CD8-positive, alpha-beta memory T cell (primary cell): ENCODE measurements around the gene SPRN. TPM values are rescaled to one million over a fixed set of nuclear protein-coding genes. Genes with fewer than 3 reads are reported as not detected.
A peak's percentile ranks its signal among the peaks of the same experiment; 100 is the strongest.

ENCODE experiments used
- CTCF ChIA-PET: fragments of 350-600 bp; sonication (Branson Sonifier 250); formaldehyde crosslinking; loops from one replicate; lab custom pipeline; 2021; ENCODE audit warnings: antibody characterized with exemption; lab: Charles Lee
- POLR2A ChIA-PET: fragments of 350-600 bp; sonication (Branson Sonifier 250); formaldehyde crosslinking; loops from one replicate; lab custom pipeline; 2021; ENCODE audit warnings: antibody characterized with exemption; lab: Charles Lee
- DNase-seq, 5 donors: peaks; one replicate each; pipeline versions ENCODE4 v3.0.0 to v3.0.0-alpha.2; 2020 to 2022; ENCODE audit warnings: mixed read lengths in 1 of 5
- H3K27ac ChIP-seq: one replicate; pipeline ENCODE4 v1.7.0; 2013; ENCODE audit warnings: low read depth, mild to moderate bottlenecking, low read length, moderate library complexity
- H3K27me3 ChIP-seq: 2 replicates; pipeline ENCODE4 v1.7.0; 2013; ENCODE audit warnings: low read length, mild to moderate bottlenecking; ENCODE audit not compliant: insufficient read depth, poor library complexity, severe bottlenecking
- H3K36me3 ChIP-seq: 2 replicates; pipeline ENCODE4 v1.7.0; 2013; ENCODE audit warnings: mild to moderate bottlenecking, low read length, moderate library complexity; ENCODE audit not compliant: insufficient read depth
- H3K4me1 ChIP-seq: 2 replicates; pipeline ENCODE4 v1.7.0; 2013; ENCODE audit warnings: mild to moderate bottlenecking, low read length, moderate library complexity; ENCODE audit not compliant: insufficient read depth
- H3K4me3 ChIP-seq: 2 replicates; pipeline ENCODE4 v1.7.0; 2013; ENCODE audit warnings: mild to moderate bottlenecking, low read length
- H3K9me3 ChIP-seq: 2 replicates; pipeline ENCODE4 v1.7.0; 2013; ENCODE audit warnings: mild to moderate bottlenecking, low read length
- H3K27ac Mint-ChIP-seq, 8 donors: one replicate each; pipeline ENCODE4 v1.8.0; 2020 to 2021; ENCODE audit warnings: mixed read lengths in 8 of 8, mild to moderate bottlenecking in 6 of 8, inconsistent platforms in 3 of 8, moderate library complexity in 3 of 8
- H3K27me3 Mint-ChIP-seq, 2 donors: one replicate each; pipeline ENCODE4 v1.8.0; 2020 to 2021; ENCODE audit warnings: mixed read lengths in 2 of 2, mild to moderate bottlenecking in 1 of 2, moderate library complexity in 1 of 2
- H3K36me3 Mint-ChIP-seq, 3 donors: one replicate each; pipeline ENCODE4 v1.8.0; 2020 to 2021; ENCODE audit warnings: mixed read lengths in 3 of 3, inconsistent platforms in 1 of 3, mild to moderate bottlenecking in 1 of 3
- H3K4me1 Mint-ChIP-seq, 3 donors: one replicate each; pipeline ENCODE4 v1.8.0; 2020 to 2021; ENCODE audit warnings: mixed read lengths in 3 of 3, inconsistent platforms in 1 of 3, mild to moderate bottlenecking in 1 of 3
- H3K4me3 Mint-ChIP-seq, 7 donors: one replicate each; pipeline ENCODE4 v1.8.0; 2020 to 2021; ENCODE audit warnings: mixed read lengths in 7 of 7, mild to moderate bottlenecking in 6 of 7, moderate library complexity in 4 of 7, inconsistent platforms in 2 of 7
- H3K9me3 Mint-ChIP-seq, 5 donors: one replicate each; pipeline ENCODE4 v1.8.0; 2020 to 2022; ENCODE audit warnings: mixed read lengths in 5 of 5, mild to moderate bottlenecking in 3 of 5, moderate library complexity in 2 of 5, inconsistent platforms in 1 of 5
- polyA plus RNA-seq: library from polyadenylated mRNA; unstranded; fragments of 300-500 nt; fragmentation: Illumina TruSeq; gene quantifications from one replicate; pipeline ENCODE4 v1.2.3, GENCODE V29; 2021
- total RNA-seq, 2 experiments: library from RNA; stranded (reverse); gene quantifications; one replicate each; pipeline ENCODE4 v1.2.3, GENCODE V29; 2021

The SPRN gene
- total and polyA plus RNA-seq, 3 experiments from 2014 or later: 0.43 TPM; not detected in 2

DNA sequence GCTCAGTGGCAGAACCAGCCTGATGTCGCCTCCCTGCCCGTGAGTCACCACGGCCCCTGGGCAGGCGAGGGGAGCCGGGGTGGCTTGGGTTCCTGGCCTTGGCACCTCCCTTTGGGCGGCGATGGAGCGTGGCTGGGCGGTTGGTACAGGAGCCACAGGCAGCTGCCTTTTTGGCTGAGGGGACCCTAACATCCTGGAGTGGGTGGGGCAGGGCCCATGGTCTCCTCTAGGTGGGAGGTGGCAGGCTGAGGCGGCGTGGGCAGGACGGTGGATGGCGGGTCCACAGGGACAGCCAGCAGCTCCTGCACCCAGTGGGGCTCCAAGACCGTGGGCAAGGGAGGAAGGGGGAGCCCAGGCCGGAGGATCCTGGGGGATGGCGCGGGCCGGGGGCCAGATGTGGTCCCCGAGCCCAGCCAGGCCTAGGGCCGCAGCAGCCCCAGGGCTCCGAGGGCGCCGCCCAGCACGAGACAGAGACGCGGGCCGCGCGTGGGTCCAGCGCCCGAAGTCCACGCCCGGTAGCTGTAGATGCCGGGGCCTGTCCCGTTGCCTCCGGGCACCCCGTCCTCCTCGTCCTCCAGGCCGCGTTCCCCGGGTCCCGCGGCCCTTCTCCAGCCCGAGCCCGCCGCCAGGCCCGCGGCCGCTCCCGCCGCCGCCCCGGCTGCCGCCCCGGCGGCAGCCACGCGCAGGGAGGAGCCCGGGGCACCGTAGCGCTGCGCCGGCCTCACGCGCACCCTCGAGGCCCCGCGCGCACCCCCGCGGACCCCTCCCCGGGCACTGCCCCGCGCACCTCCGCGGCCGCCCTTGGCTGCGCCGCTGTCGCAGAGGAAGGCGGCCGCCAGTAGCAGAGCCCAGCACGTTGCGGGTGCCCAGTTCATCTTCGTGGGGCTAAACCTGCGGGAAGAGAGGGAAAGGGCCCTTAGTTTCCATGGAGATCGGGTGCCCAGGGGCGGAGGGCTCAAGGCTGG lies 1.3 kb downstream of the SPRN start:
- H3K9me3 Mint-ChIP-seq: peaks cover 0 to under 1% (median 0%) of the 10 kb centered on the region in 5 donors
- ChIA-PET POLR2A (no interaction called here), CTCF (no interaction called here)
- Histone ChIP-seq H3K9me3 (no peaks in the 10 kb centered on the region), H3K4me1 (no peaks in the 10 kb centered on the region), H3K27ac (no peak overlapping the region), H3K4me3 (no peak overlapping the region), H3K27me3 (no peaks in the 10 kb centered on the region), H3K36me3 (no peaks in the 10 kb centered on the region)
- H3K27me3 Mint-ChIP-seq: no peaks in the 10 kb centered on the region
- DNase-seq: peak in 1 of 5 donors; percentile 5
- H3K36me3 Mint-ChIP-seq: peaks cover 0 to 22% (median 2%) of the 10 kb centered on the region in 3 donors
- no peak overlapping the region for H3K27ac Mint-ChIP-seq
- H3K4me3 Mint-ChIP-seq: peak overlapping the region in 4 of 7 donors; percentile 35 to 89 (median 50)
- peaks cover 0 to 7% (median 2%) of the 10 kb centered on the region in 3 donors for H3K4me1 Mint-ChIP-seq

DNA sequence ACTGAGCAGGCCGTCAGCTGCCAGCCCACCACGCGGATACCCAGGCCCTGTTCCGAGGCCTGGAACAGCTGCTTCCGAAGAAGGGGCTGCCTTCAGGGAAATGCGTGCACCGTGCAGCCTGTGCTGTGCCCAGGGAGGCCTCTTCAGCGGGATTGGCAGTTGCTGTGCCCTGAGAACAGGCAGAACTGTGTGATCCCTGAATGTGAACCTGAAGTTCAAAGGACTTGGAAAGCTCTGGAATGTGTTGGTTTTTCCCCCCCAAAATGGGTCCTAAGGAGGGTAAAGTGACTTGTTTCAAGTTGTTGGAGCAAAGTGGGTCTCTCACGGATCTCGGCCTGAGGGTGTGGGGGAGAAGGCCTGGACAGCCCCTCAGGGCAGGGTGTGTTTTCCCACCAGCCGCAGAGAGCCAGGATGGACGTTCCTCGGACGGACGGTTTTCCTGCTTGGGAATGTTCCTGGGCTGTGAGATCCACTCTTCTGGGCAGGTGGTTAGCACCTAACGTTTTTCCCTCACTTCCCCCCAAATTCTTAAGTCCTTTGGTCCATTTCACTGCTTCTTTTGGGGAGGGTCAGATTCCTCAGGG lies 2.1 kb downstream of the SPRN start:
- Mint-ChIP-seq H3K36me3 (peaks cover 0 to 22% (median 2%) of the 10 kb centered on the region in 3 donors), H3K9me3 (no peaks in the 10 kb centered on the region), H3K4me3 (peak overlapping the region in 2 of 7 donors; percentile 23 to 49), H3K4me1 (peaks cover 0 to 7% (median 2%) of the 10 kb centered on the region in 3 donors), H3K27me3 (no peaks in the 10 kb centered on the region), H3K27ac (no peak overlapping the region)
- no peak for DNase-seq
- no peaks in the 10 kb centered on the region for H3K9me3 ChIP-seq
- CTCF ChIA-PET: no interaction called here
- H3K4me1 ChIP-seq: no peaks in the 10 kb centered on the region
- no peaks in the 10 kb centered on the region for H3K36me3 ChIP-seq
- POLR2A ChIA-PET: no interaction called here
- no peak overlapping the region for H3K4me3 ChIP-seq
- no peak overlapping the region for H3K27ac ChIP-seq
- no peaks in the 10 kb centered on the region for H3K27me3 ChIP-seq

DNA sequence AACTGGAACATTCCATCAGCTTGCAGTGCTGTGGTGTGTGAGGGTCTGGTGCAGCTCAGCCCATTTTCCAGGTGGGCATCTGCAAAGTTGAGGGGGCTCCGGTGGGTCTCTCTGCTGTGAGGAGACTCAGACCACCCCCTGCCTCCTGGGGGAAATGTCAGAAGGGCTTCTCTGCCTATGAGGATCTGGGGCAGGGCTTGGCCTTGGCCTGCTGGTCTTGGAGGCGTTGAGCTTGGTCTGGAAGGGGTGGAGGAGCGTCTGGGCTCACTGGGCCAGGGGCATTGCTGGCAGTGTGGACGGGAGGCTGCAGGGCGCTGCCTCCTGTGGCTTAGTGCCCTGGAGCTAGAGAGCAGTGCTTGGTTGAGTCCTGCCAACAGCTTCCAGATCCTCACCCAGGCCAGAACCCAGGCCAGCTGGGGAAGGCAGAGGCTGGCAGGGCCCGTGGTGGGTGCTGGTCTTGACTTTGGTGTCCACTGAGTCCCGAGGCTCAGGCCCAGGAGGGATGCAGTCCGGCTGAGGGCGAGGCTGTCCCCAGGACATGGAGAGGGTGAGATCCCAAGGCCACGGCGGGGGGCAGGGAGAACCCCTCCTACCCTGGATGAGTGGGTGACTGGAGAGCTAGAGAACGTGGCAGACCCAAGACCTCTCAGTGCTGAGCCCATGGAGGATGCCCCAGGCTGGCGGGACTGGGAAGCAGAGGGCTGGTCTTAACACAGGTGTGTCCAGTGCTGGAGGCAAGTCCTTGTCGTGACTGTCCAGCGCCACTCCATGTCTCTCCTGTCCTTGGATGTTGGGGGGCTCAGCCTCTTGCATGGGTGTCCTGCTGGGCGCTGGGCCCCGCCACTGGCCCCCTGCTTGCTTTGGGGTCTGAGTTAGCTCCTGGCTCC lies 2.8 kb downstream of the SPRN start:
- no peak overlapping the region for H3K27ac Mint-ChIP-seq
- H3K4me1 Mint-ChIP-seq: peaks cover 0 to 7% (median 2%) of the 10 kb centered on the region in 3 donors
- DNase-seq: no peak
- Histone ChIP-seq H3K4me1 (no peaks in the 10 kb centered on the region), H3K9me3 (no peaks in the 10 kb centered on the region), H3K27me3 (no peaks in the 10 kb centered on the region), H3K36me3 (no peaks in the 10 kb centered on the region), H3K27ac (no peak overlapping the region), H3K4me3 (no peak overlapping the region)
- POLR2A ChIA-PET: no interaction called here
- H3K27me3 Mint-ChIP-seq: no peaks in the 10 kb centered on the region
- no peaks in the 10 kb centered on the region for H3K9me3 Mint-ChIP-seq
- CTCF ChIA-PET: no interaction called here
- peak overlapping the region in 2 of 7 donors; percentile 11 to 46 for H3K4me3 Mint-ChIP-seq
- peaks cover 0 to 22% (median 2%) of the 10 kb centered on the region in 3 donors for H3K36me3 Mint-ChIP-seq

DNA sequence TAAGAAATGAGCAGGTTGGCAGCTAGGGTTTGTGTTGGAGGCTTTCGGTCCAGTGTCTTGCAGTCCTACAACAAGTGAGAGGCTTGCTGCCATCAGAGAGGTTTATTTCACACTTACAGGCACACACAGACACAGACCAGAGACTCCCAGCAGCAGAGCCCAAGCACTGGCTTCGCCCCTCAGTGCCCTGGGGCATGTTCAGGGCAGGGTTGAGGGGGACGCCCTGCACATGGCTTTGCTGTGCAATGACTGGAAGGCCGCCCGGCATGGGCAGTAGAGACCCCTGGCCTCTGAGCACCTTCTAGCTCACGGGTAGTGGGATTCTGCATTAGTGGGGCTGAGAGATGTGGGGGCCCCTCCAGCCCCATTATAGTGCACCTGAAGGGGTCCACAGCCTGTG lies 3.8 kb downstream of the SPRN start:
- POLR2A ChIA-PET: no interaction called here
- no peaks in the 10 kb centered on the region for H3K9me3 ChIP-seq
- H3K4me1 ChIP-seq: no peaks in the 10 kb centered on the region
- H3K4me3 ChIP-seq: no peak overlapping the region
- peaks cover 0 to 1% (median 0%) of the 10 kb centered on the region in 5 donors for H3K9me3 Mint-ChIP-seq
- H3K4me1 Mint-ChIP-seq: peaks cover 1 to 8% (median 4%) of the 10 kb centered on the region in 3 donors
- H3K27ac ChIP-seq: no peak overlapping the region
- H3K4me3 Mint-ChIP-seq: no peak overlapping the region
- DNase-seq: no peak
- H3K27ac Mint-ChIP-seq: no peak overlapping the region
- H3K36me3 Mint-ChIP-seq: peaks cover 5 to 28% (median 7%) of the 10 kb centered on the region in 3 donors
- no peaks in the 10 kb centered on the region for H3K36me3 ChIP-seq
- CTCF ChIA-PET: no interaction called here
- H3K27me3 ChIP-seq: no peaks in the 10 kb centered on the region
- H3K27me3 Mint-ChIP-seq: no peaks in the 10 kb centered on the region

DNA sequence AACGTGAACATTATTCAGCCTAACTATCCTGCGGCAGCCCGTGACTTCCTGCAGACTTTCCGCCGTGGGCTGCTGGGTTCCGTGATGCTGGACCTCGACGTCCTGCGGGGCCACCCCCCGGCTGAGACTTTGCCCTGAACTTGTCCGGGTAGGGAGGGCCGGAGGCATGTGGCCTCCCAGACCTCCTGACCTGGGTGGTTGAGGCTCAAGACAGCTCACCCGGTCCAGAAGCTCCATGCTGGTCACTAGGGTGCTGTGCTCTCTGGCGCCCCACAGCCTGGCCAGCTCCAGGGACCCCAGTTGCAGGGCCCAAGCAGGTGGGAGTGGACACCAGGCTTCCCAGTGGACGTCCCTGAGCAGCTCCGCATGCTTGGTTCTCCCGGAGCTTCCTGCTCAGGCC lies 4.4 kb downstream of the SPRN start:
- Histone ChIP-seq H3K27me3 (no peaks in the 10 kb centered on the region), H3K36me3 (no peaks in the 10 kb centered on the region), H3K4me1 (no peaks in the 10 kb centered on the region), H3K4me3 (no peak overlapping the region), H3K27ac (no peak overlapping the region), H3K9me3 (no peaks in the 10 kb centered on the region)
- ChIA-PET CTCF (no interaction called here), POLR2A (no interaction called here)
- H3K9me3 Mint-ChIP-seq: peaks cover 0 to 1% (median 0%) of the 10 kb centered on the region in 5 donors
- peak in 1 of 5 donors; percentile 29 for DNase-seq
- H3K4me1 Mint-ChIP-seq: peaks cover 4 to 12% (median 6%) of the 10 kb centered on the region in 3 donors
- no peak overlapping the region for H3K27ac Mint-ChIP-seq
- H3K27me3 Mint-ChIP-seq: no peaks in the 10 kb centered on the region
- H3K4me3 Mint-ChIP-seq: no peak overlapping the region
- H3K36me3 Mint-ChIP-seq: peaks cover 9 to 33% (median 12%) of the 10 kb centered on the region in 3 donors

DNA sequence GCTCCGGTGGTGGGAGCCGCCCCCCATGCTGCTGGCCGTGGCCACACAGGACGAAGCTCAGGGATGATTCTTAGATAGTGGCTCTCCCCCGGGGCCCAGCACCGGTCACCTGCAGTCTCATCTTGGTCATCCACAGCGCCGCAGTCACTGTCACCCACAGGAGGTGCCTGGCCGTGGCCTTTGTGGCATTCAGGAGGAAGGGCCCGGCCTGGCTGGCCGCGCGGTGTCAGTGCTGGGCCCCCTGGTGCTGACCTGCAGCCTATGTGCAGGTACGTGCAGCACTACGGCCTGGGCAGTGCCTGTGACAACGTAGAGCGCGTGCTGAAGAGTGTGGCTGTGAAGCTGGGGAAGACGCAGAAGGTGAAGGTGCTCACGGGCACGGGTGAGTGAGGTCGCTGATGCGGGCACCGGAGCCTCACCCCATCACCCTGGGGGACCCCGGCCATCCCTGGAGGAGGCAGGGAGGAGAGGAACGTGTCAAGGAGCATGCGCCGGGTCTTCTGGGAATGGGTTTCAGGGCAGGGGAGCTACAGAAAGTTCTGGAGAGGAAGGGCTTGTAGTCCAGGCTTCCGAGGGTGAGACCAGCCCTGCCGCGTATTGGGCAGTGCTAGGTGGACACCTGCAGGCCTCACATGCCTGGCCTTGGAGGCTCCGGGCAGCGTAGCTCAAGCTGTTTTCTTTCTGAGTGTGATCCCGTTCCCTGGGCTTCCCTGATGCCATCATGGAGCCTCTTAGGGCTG lies 5.0 kb downstream of the SPRN start:
- CTCF ChIA-PET: no interaction called here
- no peaks in the 10 kb centered on the region for H3K4me1 ChIP-seq
- Mint-ChIP-seq H3K4me1 (peaks cover 4 to 12% (median 6%) of the 10 kb centered on the region in 3 donors), H3K36me3 (peaks cover 9 to 36% (median 12%) of the 10 kb centered on the region in 3 donors), H3K27ac (peak overlapping the region in 1 of 8 donors; percentile 37), H3K9me3 (peaks cover 0 to 1% (median 0%) of the 10 kb centered on the region in 5 donors), H3K27me3 (no peaks in the 10 kb centered on the region), H3K4me3 (no peak overlapping the region)
- H3K4me3 ChIP-seq: no peak overlapping the region
- no peaks in the 10 kb centered on the region for H3K36me3 ChIP-seq
- H3K27ac ChIP-seq: no peak overlapping the region
- peak in 1 of 5 donors; percentile 37 for DNase-seq
- POLR2A ChIA-PET: no interaction called here
- no peaks in the 10 kb centered on the region for H3K9me3 ChIP-seq
- no peaks in the 10 kb centered on the region for H3K27me3 ChIP-seq

DNA sequence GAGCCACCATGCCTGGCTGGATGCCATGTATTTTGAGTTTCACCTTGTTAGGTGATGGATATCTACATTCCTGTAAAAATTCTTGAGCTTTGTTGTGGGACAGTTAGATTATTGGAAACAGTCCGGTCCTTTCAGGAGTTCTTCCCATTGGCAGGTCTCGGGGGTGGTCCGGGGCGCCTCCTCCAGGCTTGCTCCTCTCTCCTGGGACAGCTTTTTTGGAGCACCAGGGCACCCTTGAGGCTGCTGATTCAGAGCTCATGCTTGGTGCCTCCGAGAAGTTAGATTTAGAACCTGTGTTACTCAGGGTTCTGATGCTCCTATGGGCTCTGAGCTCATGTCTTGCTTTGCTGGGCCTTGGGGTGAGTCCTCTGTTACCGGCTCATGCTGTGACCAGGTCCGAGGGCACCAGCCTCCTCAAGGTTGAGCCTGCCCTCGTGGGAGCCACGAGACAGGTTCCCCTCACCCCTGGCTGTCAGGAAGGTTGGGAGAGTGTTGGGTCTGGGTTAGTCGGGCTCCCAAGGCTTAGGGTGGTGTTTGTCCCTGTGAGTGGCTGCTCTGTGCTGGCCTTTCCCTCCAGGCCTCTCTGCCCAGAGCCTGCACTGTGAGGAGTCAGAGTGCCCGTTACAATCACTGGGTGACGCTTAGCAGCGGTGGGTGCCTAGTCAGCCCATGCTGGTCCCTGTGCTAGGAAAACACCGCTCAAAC lies 6.0 kb downstream of the SPRN start:
- Histone ChIP-seq H3K27me3 (no peaks in the 10 kb centered on the region), H3K4me1 (no peaks in the 10 kb centered on the region), H3K27ac (no peak overlapping the region), H3K9me3 (no peaks in the 10 kb centered on the region), H3K4me3 (no peak overlapping the region), H3K36me3 (no peaks in the 10 kb centered on the region)
- CTCF ChIA-PET: no interaction called here
- Mint-ChIP-seq H3K4me3 (no peak overlapping the region), H3K27me3 (no peaks in the 10 kb centered on the region), H3K36me3 (peaks cover 12 to 38% (median 14%) of the 10 kb centered on the region in 3 donors), H3K4me1 (peaks cover 2 to 10% (median 6%) of the 10 kb centered on the region in 3 donors), H3K9me3 (peaks cover 0 to 2% (median 0%) of the 10 kb centered on the region in 5 donors), H3K27ac (no peak overlapping the region)
- POLR2A ChIA-PET: no interaction called here
- DNase-seq: no peak
